GM19395 (cell line): ENCODE results near the gene KIRREL3.
A peak's percentile ranks its signal among the peaks of the same experiment; 100 is the strongest.

Experiments used
- ATAC-seq: cut with Tn5 transposase; IDR thresholded peaks from one replicate; pipeline ENCODE4 v1.9.1; 2021; ENCODE audit warnings: mild to moderate bottlenecking, moderate library complexity; ENCODE audit not compliant: unreplicated experiment

Gene KIRREL3

DNA sequence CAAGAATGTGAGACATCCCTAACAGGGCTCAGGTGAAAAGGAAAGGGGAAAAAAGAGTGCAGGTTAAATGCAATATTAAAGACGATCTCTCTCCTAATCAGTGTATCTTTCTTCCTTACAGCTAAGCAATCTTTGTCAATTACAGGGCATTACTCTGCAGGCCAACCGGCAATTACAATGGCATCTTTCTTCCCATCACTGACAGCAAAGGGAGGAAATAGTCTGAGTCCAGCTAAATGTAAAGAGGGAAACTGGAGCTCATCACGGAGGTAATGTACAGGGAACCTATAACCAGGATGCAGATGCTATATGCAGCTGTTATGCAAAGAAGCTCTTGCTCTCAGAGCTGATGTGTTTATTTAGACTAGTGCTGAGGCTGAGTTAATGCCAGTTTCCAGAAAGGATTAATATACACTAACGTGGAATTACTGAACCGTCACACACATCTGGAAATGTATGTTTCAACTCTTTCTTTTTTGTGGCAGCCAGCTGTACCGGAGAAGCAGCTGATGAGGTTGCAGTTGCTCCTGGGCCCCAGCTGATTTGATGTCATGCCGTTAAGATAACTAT lies 121.6 kb downstream of the KIRREL3 start:
- no peak for ATAC-seq

DNA sequence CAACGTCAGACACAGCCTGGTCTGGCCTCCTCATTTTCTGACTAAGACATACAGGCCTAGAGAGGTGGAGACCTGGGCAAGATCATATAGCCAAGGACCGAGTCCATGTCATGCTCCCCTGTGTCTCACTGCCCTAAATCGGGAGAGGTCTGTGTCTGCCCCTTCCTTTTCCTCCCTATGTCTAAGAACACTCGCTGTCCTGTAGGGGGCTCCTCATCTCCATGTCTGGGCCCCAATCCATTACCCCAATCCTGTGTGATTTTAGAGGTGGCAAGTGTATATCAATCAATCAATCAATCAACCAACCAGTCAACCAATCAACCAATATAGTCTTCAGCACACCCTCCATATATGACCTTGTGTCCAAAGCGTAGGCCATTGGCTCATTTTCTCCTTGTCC lies 125.7 kb downstream of the KIRREL3 start:
- no peak for ATAC-seq

DNA sequence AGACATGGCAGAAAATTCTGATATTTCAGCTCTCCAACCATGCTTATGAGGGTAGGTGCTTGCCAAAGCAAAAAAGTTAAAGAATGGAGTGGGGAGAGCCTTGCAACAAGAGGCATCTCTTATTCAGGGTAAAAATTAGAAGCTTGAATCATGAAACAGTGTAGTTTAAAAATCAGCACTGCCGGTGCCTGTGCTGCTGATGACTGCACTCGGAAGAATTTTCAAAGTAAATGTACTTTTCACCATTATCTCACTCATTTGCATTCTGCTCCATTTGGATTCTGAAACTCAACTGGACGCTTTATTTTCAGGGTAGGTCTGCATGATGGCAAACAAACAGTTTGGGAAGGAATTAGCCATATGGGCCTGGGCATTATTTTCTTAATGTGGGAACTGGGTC lies 126.3 kb downstream of the KIRREL3 start:
- no peak for ATAC-seq

DNA sequence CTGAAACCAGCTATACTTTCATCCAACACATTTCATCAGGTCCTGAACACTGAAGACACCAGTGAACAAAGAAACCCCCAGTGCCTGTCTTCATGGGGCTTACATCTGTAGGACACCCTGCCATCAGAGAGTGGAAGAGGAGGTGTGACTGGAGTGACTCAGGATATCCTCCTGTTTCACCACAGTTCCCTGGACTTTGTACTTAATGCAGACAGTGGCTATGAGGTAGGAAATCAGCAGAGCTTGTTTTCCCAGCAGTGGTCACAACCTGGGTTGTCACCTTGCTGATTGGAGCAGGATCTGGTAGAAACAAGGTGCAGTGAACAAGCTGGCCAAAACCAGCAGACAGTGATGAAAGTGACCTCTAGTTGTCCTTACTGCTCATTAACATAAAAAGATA lies 128.8 kb downstream of the KIRREL3 start:
- ATAC-seq: no peak

DNA sequence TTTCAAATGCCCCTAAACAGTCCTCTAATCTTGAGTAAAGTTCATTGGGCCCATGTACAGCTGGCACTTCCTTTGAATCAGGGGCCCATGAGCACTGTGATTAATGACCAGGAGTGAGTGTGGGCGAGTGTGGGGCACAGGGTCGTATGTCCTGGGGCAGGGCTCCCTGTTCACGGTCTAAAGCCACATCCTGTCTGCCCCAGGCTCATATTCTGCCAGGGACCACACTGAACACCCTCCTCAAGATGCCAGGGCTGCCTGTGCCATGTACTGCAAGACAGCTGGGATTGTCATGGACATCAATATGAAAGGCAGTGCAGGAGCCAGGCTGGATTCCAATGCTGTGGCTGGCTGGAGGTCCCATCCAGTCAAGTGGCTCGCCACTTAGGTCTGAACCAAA lies 130.5 kb downstream of the KIRREL3 start:
- no peak for ATAC-seq

DNA sequence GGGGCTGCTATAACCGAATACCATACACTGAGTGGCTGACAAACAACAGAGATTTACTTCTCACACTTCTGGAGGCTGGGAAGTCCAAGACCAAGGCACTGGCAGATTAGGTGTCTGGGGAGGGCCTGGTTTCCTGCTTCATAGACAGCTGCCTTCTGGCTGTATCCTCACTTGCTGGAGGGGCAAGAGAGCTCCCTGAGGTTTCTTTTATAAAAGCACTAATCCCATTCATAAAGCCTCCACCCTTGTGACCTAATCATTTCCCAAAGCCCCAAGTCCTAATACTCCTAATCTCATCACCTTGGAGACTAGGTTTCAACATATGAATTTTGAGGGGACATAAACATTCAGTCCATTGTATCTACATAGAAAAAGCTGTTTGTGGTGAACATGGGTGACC lies 131.8 kb downstream of the KIRREL3 start:
- ATAC-seq: no peak

DNA sequence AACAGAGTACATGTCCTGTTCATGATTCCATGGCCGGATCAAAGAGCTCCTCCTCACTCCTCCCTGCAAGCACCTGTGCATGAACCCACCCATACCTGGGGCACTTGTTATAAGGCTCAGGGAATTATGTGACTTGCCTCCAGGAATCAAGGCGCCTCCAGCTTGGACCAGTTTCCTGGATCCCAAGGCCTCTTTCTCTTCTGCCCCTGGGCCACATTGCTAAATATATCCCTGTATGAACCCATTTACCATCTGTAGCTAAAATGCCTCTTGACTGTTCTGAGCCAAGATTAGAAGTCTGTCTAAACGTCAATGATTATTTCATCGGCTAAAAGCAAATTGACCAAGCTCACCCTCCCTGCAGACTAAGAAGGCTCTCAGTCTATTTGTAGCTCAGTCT lies 135.6 kb downstream of the KIRREL3 start:
- no peak for ATAC-seq

DNA sequence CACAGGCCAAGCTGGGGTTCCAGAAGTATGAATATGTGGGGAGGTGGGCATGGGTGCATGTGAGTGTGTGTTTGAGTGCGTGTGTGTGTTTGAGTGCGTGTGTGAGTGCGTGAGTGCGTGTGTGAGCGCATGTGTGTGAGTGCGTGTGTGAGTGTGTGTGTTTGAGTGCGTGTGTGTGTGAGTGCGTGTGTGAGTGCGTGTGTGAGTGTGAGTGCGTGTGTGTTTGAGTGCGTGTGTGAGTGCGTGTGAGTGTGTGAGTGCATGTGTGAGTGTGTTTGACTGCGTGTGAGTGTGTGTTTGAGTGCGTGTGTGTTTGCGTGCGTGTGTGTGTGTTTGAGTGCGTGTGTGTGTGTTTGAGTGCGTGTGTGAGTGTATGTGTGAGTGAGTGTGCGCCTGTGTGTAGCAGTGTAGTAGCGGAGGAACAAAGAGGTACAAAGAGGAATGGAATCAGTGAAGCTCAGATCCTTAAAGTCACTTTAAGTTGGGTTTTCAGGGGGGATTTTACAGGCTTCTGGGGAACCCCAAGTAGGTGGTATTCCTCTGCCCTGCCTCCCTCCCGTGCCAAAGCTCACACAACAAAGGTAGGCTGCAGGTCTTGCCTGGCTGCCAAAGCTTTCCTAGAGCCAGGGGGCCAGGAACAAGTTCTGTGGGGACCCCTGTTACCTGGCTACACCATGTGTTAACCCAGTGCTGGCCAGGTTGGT lies 137.1 kb downstream of the KIRREL3 start:
- ATAC-seq: no peak

DNA sequence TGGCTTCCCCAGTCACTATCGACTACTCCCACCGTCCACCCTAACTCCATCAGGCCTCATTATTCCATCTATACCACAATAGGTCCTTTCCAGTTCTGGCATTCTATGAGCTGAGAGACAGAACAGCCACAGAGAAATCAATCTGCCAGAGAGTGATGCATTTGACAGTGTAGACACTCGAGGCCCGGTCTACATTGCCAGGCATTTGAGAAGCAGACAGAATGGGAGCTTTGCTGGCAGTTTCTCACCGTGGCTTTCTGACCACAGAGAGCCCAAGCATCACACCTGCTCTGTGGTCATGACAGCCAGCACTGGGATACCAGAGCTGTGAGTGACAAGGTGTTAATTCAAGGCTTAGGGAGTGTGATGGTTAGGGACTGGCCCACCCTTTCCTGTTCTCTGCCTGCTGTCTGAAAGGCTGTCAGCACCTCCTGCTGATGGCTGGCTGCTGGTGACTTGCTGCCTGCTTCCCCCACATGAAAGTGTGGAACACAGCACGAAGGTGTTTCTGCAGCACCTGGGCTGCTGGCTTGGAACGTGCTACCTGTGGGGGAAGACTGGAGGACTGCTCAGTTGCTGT lies 137.8 kb downstream of the KIRREL3 start:
- no peak for ATAC-seq

DNA sequence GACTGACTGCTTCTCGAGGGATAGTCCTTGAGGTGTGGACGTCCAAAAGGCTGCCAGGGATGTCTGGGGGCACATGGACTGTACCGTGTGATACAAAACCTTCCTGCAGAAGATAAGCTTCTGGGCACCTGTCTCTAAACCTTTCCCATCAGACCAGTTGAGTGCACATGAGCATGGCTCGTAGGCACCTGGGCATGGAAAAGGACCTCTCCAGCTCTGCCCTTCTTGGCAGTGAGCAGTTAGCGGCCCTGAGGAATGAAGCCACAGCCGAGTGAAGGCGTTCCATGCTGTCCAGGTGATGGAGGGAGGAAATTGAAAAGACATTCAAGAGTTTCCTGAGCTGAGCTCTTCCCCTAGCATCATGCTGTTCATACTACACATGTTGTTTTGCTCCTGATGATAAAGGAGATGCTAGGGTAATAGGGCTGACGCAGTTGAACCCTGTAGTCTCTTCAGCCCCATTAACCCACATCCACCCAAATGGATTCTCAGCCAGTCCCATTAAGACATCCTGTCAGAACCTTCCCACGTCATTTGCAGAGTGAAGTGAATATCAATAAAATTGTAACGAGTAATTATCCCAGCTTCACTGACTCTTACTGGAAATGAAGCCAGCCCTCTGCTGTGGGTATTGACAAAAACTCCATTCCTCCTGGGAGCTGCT lies 138.6 kb downstream of the KIRREL3 start:
- no peak for ATAC-seq

DNA sequence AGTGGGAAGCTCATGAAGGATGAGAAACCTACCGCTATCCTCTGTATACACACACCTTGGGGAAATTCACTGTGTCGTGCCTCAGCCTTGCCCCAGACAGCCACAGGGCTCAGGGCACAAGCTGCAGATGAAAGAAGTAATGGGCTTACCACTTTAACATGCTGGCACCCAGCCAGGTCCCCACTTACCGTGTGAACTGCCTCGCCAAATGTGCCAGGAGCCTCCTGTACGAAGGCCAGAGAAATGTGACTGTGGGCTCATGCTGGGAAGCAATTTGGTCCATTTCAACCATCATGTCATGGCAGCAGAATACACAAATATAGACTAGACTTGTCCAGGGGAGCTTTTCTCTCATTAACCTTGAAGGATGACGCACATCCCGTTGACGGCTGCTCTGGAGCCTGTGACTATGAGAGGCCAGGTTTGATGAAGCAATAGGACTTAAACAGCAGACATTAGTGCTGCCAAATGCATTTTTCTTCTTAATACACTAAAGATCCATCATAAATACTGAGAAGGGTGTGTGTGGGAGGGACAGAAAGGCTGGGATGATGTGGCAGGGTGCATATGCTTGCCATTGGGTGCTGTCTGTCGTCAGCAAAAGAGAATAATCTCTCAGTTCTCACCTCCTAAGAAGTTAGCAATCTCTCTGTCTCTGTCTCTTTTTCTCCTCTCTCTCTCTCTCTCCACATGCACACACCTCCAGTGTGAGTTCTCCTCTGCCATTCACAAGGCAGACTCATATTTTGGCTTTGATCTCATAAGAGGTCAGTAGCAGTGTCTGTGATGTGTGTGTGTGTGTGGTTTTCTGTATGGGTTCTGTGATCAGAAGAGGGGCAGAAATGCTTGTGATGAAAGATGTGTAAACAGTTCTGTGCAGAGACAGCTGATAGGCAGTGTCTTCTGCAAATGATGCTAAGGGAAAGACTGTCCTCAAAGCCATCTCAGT lies 142.4 kb downstream of the KIRREL3 start:
- no peak for ATAC-seq

DNA sequence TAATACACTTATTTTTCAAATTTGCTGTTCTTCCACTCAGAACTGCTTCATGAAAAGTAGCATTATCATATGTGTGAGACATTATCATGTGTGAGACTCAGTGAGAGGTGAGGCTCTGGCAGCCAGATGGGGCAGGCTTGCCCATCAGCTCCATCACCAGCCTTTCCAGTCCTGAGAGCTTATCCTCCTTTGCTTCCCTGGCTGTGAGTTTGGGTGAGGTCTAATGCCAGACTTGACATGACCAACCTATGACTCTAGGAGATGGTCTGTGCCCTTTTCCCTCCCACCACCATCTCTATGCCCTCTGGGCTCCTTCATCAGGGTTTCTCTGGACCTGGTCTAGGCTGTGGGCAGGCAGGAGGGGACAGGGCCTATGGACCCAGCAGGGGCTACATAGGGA lies 145.0 kb downstream of the KIRREL3 start:
- ATAC-seq: no peak

DNA sequence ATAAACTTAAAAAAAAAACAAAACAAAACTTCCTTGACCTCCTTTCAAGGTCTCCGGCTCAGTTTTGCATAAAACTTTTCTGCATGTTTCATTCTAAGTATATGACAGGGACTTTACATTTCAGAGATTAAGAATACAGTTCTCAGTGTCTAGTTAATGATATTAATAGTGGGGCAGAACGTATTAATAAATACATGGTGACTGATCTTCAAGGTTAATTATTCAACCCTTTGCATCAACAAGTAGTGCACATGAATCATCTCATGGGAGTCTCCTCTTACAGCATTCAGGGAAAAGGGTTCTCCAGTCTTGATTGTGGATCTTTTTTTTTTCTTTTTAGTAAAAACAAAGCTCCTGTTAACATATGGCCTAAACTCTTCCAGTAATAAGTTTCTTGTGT lies 146.8 kb downstream of the KIRREL3 start:
- peak; percentile 77 for ATAC-seq

DNA sequence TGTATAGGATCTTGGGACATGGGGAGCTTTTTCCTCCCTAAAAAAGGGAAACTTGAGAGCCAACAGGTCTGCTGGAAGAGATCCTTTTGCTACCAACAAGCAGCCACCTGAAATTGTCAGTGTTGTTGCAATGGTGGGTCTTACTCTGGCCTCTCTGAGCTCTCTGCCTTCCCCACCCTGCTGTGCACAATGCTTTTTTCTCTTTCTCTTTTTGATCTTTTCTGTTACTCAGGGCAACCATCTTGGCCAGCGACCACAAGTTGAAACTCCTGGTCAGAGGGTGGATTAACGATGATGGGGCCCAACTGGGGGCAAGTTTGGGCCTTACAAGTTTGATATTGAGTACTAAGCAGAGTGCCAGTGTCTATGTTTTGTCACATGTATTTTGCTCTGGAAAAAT lies 155.8 kb downstream of the KIRREL3 start:
- ATAC-seq: no peak

DNA sequence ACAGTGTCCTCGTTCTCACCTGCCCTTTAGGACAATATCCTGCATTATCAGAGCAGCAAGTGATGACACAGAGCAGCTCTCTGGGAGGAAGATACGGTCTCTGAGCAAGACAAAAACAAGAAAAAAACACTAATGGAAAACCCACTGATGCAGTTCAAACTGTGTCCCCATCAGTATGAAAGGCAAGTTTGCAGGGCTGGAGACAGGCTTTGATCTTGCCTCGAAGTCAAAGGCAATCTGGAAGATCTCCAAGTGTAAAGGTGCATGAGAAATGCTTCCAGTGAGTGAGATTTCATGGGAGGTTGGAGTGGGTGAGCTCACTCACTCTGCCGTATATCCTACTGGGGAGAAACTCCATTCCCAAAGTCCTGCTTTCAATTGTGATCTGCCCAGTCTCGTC lies 157.5 kb downstream of the KIRREL3 start:
- no peak for ATAC-seq

DNA sequence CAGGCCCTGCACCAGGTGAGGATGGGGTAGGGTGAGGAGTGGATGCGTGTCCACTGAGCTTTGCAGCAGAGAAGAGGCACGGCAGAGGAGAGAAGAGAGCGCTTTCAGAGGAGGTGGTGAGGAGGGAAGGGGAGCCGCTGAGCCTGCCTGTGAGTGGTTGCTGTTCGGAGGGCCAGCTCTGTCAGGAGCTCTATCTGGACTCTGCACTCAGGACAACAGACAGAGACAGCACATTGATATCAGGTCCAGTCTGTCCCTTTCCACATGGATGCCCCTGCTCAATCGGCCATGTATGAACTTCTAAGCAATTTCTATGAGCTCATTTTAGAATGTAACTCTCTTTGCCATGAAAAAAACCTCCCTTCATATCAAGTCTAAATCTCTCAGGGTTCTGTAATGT lies 158.6 kb downstream of the KIRREL3 start:
- no peak for ATAC-seq

DNA sequence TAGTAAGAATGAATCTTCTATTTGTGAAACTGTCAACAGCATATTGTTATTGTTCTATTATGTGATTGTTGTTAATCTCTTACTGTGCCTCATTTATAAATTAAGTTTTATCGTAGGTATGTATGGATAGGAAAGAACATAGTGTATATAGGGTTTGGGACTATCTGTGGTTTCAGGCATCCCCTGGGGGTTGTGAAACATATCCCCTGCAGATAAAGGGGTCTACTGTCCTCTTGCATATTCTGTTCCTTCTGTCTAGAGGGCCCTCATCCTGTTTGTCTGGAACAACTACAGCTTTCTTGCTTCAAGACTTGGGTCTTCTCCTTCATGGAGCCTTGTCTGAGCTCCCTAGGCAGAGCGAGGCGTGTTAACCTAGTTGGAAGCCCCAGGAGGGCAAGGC lies 159.6 kb downstream of the KIRREL3 start:
- ATAC-seq: no peak

DNA sequence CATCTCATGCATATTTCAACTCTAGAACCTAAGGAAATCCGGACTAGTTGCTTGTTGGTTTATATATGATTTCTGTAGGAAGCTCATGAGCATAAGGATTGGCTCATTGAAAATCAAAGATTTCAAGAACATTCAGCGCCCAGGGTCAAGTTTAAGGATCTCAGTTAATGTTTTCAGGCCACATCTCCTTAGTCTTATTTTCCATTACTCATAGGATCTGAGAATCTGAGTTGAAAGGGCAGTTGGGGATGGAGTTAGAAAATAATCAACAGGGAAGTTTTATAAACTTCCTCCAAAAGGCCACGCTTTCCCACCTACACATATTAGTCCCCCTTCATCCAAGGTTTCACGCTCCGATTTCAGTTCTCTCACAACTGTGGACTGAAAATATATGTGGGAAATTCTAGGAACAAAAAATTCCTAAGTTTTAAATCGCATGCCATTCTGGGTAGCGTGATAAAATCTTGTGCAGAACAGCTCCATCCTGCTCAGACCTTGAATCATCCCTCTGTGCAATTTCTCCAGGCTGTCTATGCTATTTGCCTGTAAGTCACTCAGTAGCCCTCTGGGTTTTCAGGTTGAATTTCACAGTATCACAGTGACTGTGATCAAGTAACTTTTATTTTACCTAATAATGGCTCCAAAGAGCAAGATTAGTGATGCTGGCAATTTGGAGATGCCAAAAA lies 160.2 kb downstream of the KIRREL3 start:
- no peak for ATAC-seq

DNA sequence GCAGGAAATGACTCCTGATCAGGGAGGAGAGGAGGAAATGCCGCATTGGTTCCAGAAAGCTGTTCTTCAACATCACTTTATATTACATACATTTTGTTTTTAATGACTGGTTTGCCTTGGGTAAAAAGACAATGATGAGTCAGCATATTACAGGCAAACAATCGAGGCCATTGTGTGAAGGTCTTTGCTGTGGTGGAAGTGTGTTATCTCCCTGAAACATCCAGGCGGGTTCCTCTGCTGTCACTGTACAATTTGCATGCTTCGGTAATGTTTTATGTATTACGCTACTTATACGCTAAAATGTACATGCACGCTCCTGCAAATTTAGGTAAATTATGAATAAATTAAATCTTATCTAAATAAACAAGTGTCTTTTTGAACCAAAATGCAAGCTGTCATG lies 161.1 kb downstream of the KIRREL3 start:
- ATAC-seq: no peak

DNA sequence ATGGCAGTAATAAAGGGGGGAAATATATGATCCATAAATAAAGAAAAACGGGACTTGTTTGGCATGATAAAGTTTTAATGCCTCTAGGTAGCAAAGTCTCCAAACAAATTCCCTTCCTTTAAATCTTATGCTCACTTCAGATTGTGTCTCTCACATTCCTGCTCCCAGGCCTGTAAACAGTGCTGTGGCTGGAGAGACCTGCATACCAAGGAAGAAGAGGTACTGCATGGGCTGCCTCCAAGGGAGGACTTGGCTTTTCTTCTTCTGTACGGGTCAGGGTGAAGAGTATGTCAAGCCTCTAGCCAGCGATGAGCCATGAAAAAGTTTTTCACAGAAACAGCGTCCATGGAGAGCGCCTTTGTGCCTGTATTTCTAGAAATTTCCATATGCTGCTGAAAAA lies 161.8 kb downstream of the KIRREL3 start:
- no peak for ATAC-seq
